H1 (cell line): ENCODE measurements around the gene CDC42EP5. TPM values are rescaled to one million over a fixed set of nuclear protein-coding genes. Genes with fewer than 3 reads are reported as not detected.

Source experiments
- CTCF ChIA-PET: fragments of 300-600 bp; sonication (Branson Sonifier 250); formaldehyde crosslinking; loops from one replicate; lab custom pipeline; 2021; ENCODE audit not compliant: partially characterized antibody; lab: Charles Lee
- POLR2A ChIA-PET: fragments of 300-600 bp; sonication (Branson Sonifier 250); formaldehyde crosslinking; loops from one replicate; lab custom pipeline; 2021; ENCODE audit warnings: inconsistent platforms; ENCODE audit not compliant: partially characterized antibody; lab: Charles Lee
- DNase-seq, 2 experiments: peaks; one replicate each; pipeline versions ENCODE4 v3.0.0 to v3.0.0-alpha.2; 2010 to 2022; ENCODE audit warnings: low spot score in 2 of 2, low read depth in 1 of 2, mixed read lengths in 1 of 2
- FAIRE-seq: peaks from 2 replicates; lab custom pipeline; 2011; peaks lifted over from hg19 to GRCh38; lab: Jason Lieb, UNC
- H2AFZ ChIP-seq: 2 replicates; pipeline ENCODE4 v1.8.1; 2012; ENCODE audit warnings: low read length, inconsistent platforms
- H2AK5ac ChIP-seq: 2 replicates; pipeline ENCODE4 v1.6.1; 2013; ENCODE audit warnings: low read depth, low read length
- H2BK120ac ChIP-seq: replicated peaks from 2 replicates; pipeline ENCODE3; 2013; ENCODE audit warnings: low read depth, low read length, inconsistent platforms
- H2BK12ac ChIP-seq: 2 replicates; pipeline ENCODE4 v1.6.1; 2013; ENCODE audit warnings: low read depth, low read length
- H2BK15ac ChIP-seq: 2 replicates; pipeline ENCODE4 v1.6.1; 2013; ENCODE audit warnings: low read length
- H2BK20ac ChIP-seq: 2 replicates; pipeline ENCODE4 v1.6.1; 2013; ENCODE audit warnings: low read length
- H2BK5ac ChIP-seq: 2 replicates; pipeline ENCODE4 v1.6.1; 2013; ENCODE audit warnings: low read depth, low read length
- H3K14ac ChIP-seq: 2 replicates; pipeline ENCODE4 v1.6.1; 2013; ENCODE audit warnings: inconsistent platforms; ENCODE audit not compliant: insufficient read length
- H3K18ac ChIP-seq: 2 replicates; pipeline ENCODE4 v1.6.1; 2013; ENCODE audit warnings: low read length; ENCODE audit errors: extremely low read depth
- H3K23ac ChIP-seq: 2 replicates; pipeline ENCODE4 v1.6.1; 2013; ENCODE audit warnings: inconsistent platforms; ENCODE audit not compliant: insufficient read length
- H3K23me2 ChIP-seq: 2 replicates; pipeline ENCODE4 v1.6.1; 2013; ENCODE audit warnings: low read depth, low read length
- H3K27ac ChIP-seq: 2 replicates; pipeline ENCODE4 v1.6.1; 2011; ENCODE audit warnings: low read depth, low read length, inconsistent platforms
- H3K27me3 ChIP-seq, 4 experiments: replicated peaks in 1 of 4; 1 replicate in 1 of 4; 2 replicates in 3 of 4; pipeline versions ENCODE4 v1.6.1 to v1.8.1; 2011 to 2013; ENCODE audit warnings: low read length in 3 of 4, mild to moderate bottlenecking in 3 of 4, inconsistent platforms in 2 of 4, mixed read lengths in 2 of 4, moderate library complexity in 1 of 4; ENCODE audit not compliant: control insufficient read depth in 3 of 4, insufficient read depth in 3 of 4; ENCODE audit errors: extremely low read depth in 1 of 4
- H3K36me3 ChIP-seq, 4 experiments: 2 replicates each; pipeline versions ENCODE4 v1.6.1 to v1.8.1; 2011 to 2013; ENCODE audit warnings: mild to moderate bottlenecking in 4 of 4, low read length in 3 of 4, moderate library complexity in 2 of 4, control low read depth in 1 of 4, inconsistent platforms in 1 of 4; ENCODE audit not compliant: insufficient read depth in 4 of 4, control insufficient read depth in 2 of 4
- H3K4ac ChIP-seq: replicated peaks from 2 replicates; pipeline ENCODE3; 2013; ENCODE audit warnings: low read length, low read depth, mixed read lengths, inconsistent platforms; ENCODE audit not compliant: insufficient read length
- H3K4me1 ChIP-seq, 4 experiments: replicated peaks in 1 of 4; 1 replicate in 1 of 4; 2 replicates in 3 of 4; pipeline versions ENCODE4 v1.6.1 to v1.8.1; 2011 to 2013; ENCODE audit warnings: low read length in 3 of 4, inconsistent platforms in 2 of 4, mixed read lengths in 1 of 4; ENCODE audit not compliant: insufficient read depth in 4 of 4, control insufficient read depth in 3 of 4
- H3K4me2 ChIP-seq, 2 experiments: 2 replicates each; pipeline versions ENCODE4 v1.6.1 to v1.8.1; 2011 to 2013; ENCODE audit warnings: low read depth in 2 of 2, low read length in 2 of 2, control low read depth in 1 of 2, inconsistent platforms in 1 of 2, mild to moderate bottlenecking in 1 of 2; ENCODE audit not compliant: insufficient read depth in 1 of 2
- H3K4me3 ChIP-seq, 4 experiments: fragments of 200-600, 300-600 bp in 1 of 4; sonication (generic), shearing (Covaris generic), sonication (Bioruptor Twin) in 1 of 4; 2 replicates each; pipeline versions ENCODE4 v1.5.1 to v1.8.1; 2011 to 2016; ENCODE audit warnings: low read length in 4 of 4, low read depth in 3 of 4, control low read depth in 2 of 4, inconsistent platforms in 2 of 4, mild to moderate bottlenecking in 2 of 4, mixed read lengths in 1 of 4, moderate library complexity in 1 of 4; ENCODE audit not compliant: insufficient read depth in 2 of 4; ENCODE audit errors: extremely low read depth in 1 of 4
- H3K56ac ChIP-seq: replicated peaks from 2 replicates; pipeline ENCODE3; 2013; ENCODE audit warnings: low read depth, mild to moderate bottlenecking, mixed read lengths, low read length, inconsistent platforms; ENCODE audit not compliant: insufficient read length
- H3K79me1 ChIP-seq: 2 replicates; pipeline ENCODE4 v1.6.1; 2013; ENCODE audit warnings: low read depth, low read length, control low read depth
- H3K79me2 ChIP-seq, 2 experiments: 2 replicates each; pipeline versions ENCODE4 v1.6.1 to v1.8.1; 2012 to 2013; ENCODE audit warnings: low read length in 2 of 2, mild to moderate bottlenecking in 2 of 2, inconsistent platforms in 1 of 2; ENCODE audit not compliant: insufficient read depth in 2 of 2, control insufficient read depth in 1 of 2
- H3K9ac ChIP-seq, 4 experiments: replicated peaks in 1 of 4; 1 replicate in 1 of 4; 2 replicates in 3 of 4; pipeline versions ENCODE4 v1.6.1 to v1.8.1; 2011 to 2013; ENCODE audit warnings: low read depth in 3 of 4, low read length in 3 of 4, control low read depth in 2 of 4, mild to moderate bottlenecking in 2 of 4, moderate library complexity in 2 of 4, inconsistent platforms in 1 of 4; ENCODE audit errors: extremely low read depth in 1 of 4
- H3K9me3 ChIP-seq, 2 experiments: 2 replicates each; pipeline versions ENCODE4 v1.6.1 to v1.8.1; 2012 to 2013; ENCODE audit warnings: mild to moderate bottlenecking in 2 of 2, moderate library complexity in 2 of 2, control low read depth in 1 of 2, inconsistent platforms in 1 of 2, low read depth in 1 of 2, low read length in 1 of 2, mixed read lengths in 1 of 2; ENCODE audit not compliant: insufficient read depth in 2 of 2
- H4K20me1 ChIP-seq, 2 experiments: replicated peaks in 1 of 2; 2 replicates each; pipeline versions ENCODE3 to v1.8.1; 2011 to 2013; ENCODE audit warnings: inconsistent platforms in 2 of 2, low read length in 2 of 2, mild to moderate bottlenecking in 1 of 2; ENCODE audit not compliant: insufficient read depth in 2 of 2, control insufficient read depth in 1 of 2
- H4K5ac ChIP-seq: 2 replicates; pipeline ENCODE4 v1.6.1; 2013; ENCODE audit warnings: low read length, low read depth, mixed read lengths, inconsistent platforms; ENCODE audit not compliant: insufficient read length
- H4K8ac ChIP-seq: 2 replicates; pipeline ENCODE4 v1.8.0; 2013; ENCODE audit warnings: mild to moderate bottlenecking, moderate library complexity, low read length, inconsistent platforms; ENCODE audit not compliant: insufficient read depth; ENCODE audit errors: extremely low read depth
- H4K91ac ChIP-seq: replicated peaks from 2 replicates; pipeline ENCODE3; 2013; ENCODE audit warnings: low read length, mixed read lengths, inconsistent platforms; ENCODE audit not compliant: insufficient read length
- BACH1 ChIP-seq: IDR thresholded peaks from 2 replicates; pipeline ENCODE4 v1.6.1; 2012; ENCODE audit warnings: low read length, improper control_type of control experiment
- BRCA1 ChIP-seq: IDR thresholded peaks from 2 replicates; pipeline ENCODE4 v1.6.1; 2012; ENCODE audit warnings: low read depth, low read length, improper control_type of control experiment
- CBX8 ChIP-seq: fragments of 300-800, 300-1000 bp; sonication (generic); IDR thresholded peaks from 2 replicates; pipeline ENCODE4 v1.7.1; 2016; ENCODE audit warnings: low read depth, low read length, borderline replicate concordance
- CREB1 ChIP-seq: IDR thresholded peaks from 2 replicates; pipeline ENCODE4 v1.6.1; 2012; ENCODE audit warnings: inconsistent platforms
- CTBP2 ChIP-seq: IDR thresholded peaks from 2 replicates; pipeline ENCODE4 v1.7.0; 2011; ENCODE audit warnings: borderline replicate concordance, mild to moderate bottlenecking, moderate library complexity, mixed read lengths, low read length; ENCODE audit not compliant: insufficient read depth, insufficient read length
- FOSL1 ChIP-seq: IDR thresholded peaks from 2 replicates; pipeline ENCODE4 v1.6.1; 2011; ENCODE audit warnings: mild to moderate bottlenecking, low read depth, low read length, moderate library complexity; ENCODE audit not compliant: insufficient read depth
- KDM1A ChIP-seq: fragments of 200-600, 300-600 bp; sonication (generic); IDR thresholded peaks from 2 replicates; pipeline ENCODE4 v1.7.1; 2016; ENCODE audit warnings: mild to moderate bottlenecking, low read length, borderline replicate concordance
- KDM5A ChIP-seq: fragments of 200-600 bp; IDR thresholded peaks from 2 replicates; pipeline ENCODE4 v1.7.1; 2012; ENCODE audit warnings: mild to moderate bottlenecking, low read length, inconsistent platforms, mixed read lengths
- NRF1 ChIP-seq: IDR thresholded peaks from 2 replicates; pipeline ENCODE4 v1.6.1; 2011; ENCODE audit warnings: mild to moderate bottlenecking, low read depth, low read length, improper control_type of control experiment
- RBBP5 ChIP-seq: IDR thresholded peaks from 2 replicates; pipeline ENCODE4 v1.7.1; 2012; ENCODE audit warnings: low read depth, mild to moderate bottlenecking, inconsistent platforms, low read length, moderate library complexity, borderline replicate concordance
- SAP30 ChIP-seq: fragments of 300-600 bp; sonication (generic); IDR thresholded peaks from 2 replicates; pipeline ENCODE4 v1.7.1; 2012; ENCODE audit warnings: low read length, moderate library complexity, mild to moderate bottlenecking, inconsistent platforms; ENCODE audit not compliant: insufficient read depth, insufficient replicate concordance
- SP4 ChIP-seq: IDR thresholded peaks from 2 replicates; pipeline ENCODE4 v1.6.1; 2012; ENCODE audit warnings: low read length, inconsistent platforms
- SUZ12 ChIP-seq: fragments of 200-600 bp; sonication (generic); IDR thresholded peaks from 2 replicates; pipeline ENCODE4 v1.6.1; 2012; ENCODE audit warnings: mild to moderate bottlenecking, inconsistent platforms, low read length, moderate library complexity, mixed read lengths
- YY1 ChIP-seq: IDR thresholded peaks from 2 replicates; pipeline ENCODE4 v1.6.1; 2011; ENCODE audit warnings: low read depth, mild to moderate bottlenecking, low read length
- WGBS, 2 experiments: shearing (Covaris generic) in 1 of 2; methylation state at CpG; one replicate each; pipeline versions ENCODE4 v1.1.6 to v1.1.7; 2013 to 2015; ENCODE audit warnings: low lambda C conversion rate in 2 of 2, mixed read lengths in 2 of 2, inconsistent platforms in 1 of 2, low coverage in 1 of 2, missing lambda C conversion rate in 1 of 2; ENCODE audit not compliant: insufficient replicate concordance in 2 of 2, insufficient coverage in 1 of 2, insufficient read length in 1 of 2; ENCODE audit errors: extremely low coverage in 1 of 2, missing lambda C conversion rate in 1 of 2; 5-methylcytosine and 5-hydroxymethylcytosine counted together
- polyA plus RNA-seq, 7 experiments: library from polyadenylated mRNA; depleted of rRNA in 3 of 7; stranded (reverse) in 5 of 7; unstranded in 2 of 7; fragments of >200 nt in 5 of 7; fragments of 200-250 nt in 2 of 7; gene quantifications; 1 replicate in 5 of 7; 2 replicates in 1 of 7; 4 replicates in 1 of 7; pipeline versions ENCODE4 v1.2.1 to v1.2.3, GENCODE V29; 2011 to 2013; ENCODE audit warnings: missing spikeins in 2 of 7, mixed read lengths in 2 of 7
- total RNA-seq: library from RNA; stranded (reverse); fragmentation: NEBNext Ultra II Directional; extraction: Animal tissue kit (Norgen Biotek cat#: 25700); gene quantifications from 2 replicates; pipeline ENCODE4 v1.2.1, GENCODE V29; 2021
- TF ChIP-seq, protein P1 (sequence below): IDR thresholded peaks from 2 replicates; pipeline ENCODE4 v1.6.1; 2012; ENCODE audit warnings: inconsistent platforms

The CDC42EP5 gene
- total and polyA plus RNA-seq, 2 of the 8 experiments (the other 6 are each of a cell fraction or from before 2014, with no cell fraction given) = 1.8 to 2.1 TPM

DNA sequence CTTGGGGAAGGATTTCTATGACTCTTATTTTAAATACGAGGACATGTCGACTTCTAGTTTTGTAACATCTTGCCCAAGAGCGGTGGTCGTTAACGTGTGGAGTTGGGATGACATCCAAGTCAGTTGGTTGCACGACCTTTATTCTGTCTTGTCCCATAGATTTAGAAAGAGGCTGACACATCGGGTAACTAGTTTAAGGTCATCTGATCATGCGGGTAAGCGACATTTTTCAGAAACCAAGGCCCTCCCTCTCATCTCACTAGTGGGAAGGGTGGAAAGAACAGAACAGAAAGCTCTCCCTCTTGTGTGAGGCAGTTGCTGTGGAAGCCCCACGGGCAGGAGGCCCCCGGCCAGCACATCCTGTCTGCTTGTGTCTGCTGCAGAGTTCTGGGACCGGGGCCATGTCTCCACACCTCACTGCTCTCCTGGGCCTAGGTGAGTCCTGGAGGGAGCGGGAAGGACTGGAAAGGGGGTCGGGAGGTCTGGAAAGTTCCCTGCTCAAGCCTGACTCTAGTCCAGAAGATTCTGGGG, 29.5 kb upstream of the CDC42EP5 start, which contains the start of gene LAIR2:
LAIR2 (plus strand) TSS at position 314 of the 531 bp plus-strand sequence; CDS start at position 402, 88 bp downstream.
- no peak within 1 kb of the TSS for H3K23ac ChIP-seq
- no peak within 1 kb of the TSS for H4K8ac ChIP-seq
- no peaks in the 10 kb centered on the region for H3K79me2 ChIP-seq
- no peak within 1 kb of the TSS for H2BK12ac ChIP-seq
- no peaks in the 10 kb centered on the region for H4K20me1 ChIP-seq
- no peak within 1 kb of the TSS for H3K4me2 ChIP-seq
- H3K14ac ChIP-seq = no peak within 1 kb of the TSS
- no peak within 1 kb of the TSS for H4K91ac ChIP-seq
- no peaks in the 10 kb centered on the region for H3K23me2 ChIP-seq
- H3K4me1 ChIP-seq = no peaks in the 10 kb centered on the region; a peak in 1 of 7 replicates
- no peak within 1 kb of the TSS for H2BK20ac ChIP-seq
- CTCF ChIA-PET = no interaction called here
- no peak for DNase-seq
- H3K9ac ChIP-seq = no peak within 1 kb of the TSS
- H3K4ac ChIP-seq = no peak within 1 kb of the TSS
- H2BK5ac ChIP-seq = no peak within 1 kb of the TSS
- H3K4me3 ChIP-seq = no peak within 1 kb of the TSS
- no peak for FAIRE-seq
- no peaks in the 10 kb centered on the region for H3K36me3 ChIP-seq
- no peak within 1 kb of the TSS for H3K56ac ChIP-seq
- H3K9me3 ChIP-seq = peaks cover 33 to 62% of the 10 kb centered on the region in 2 experiments
- no peak within 1 kb of the TSS for H2BK15ac ChIP-seq
- no peak within 1 kb of the TSS for H4K5ac ChIP-seq
- WGBS, 2 experiments = 87% methylated on average over 14 of the region's 14 CpGs; no CpG with 5 or more reads in 1 of the 2 experiments
- no peak within 1 kb of the TSS for H2BK120ac ChIP-seq
- POLR2A ChIA-PET = no interaction called here
- no peak within 1 kb of the TSS for H2AK5ac ChIP-seq
- H3K27me3 ChIP-seq = no peaks in the 10 kb centered on the region
- no peaks in the 10 kb centered on the region for H3K79me1 ChIP-seq
- no peak within 1 kb of the TSS for H2AFZ ChIP-seq
- H3K27ac ChIP-seq = no peak within 1 kb of the TSS
- no peak within 1 kb of the TSS for H3K18ac ChIP-seq
- no peak for TF ChIP-seq NRF1
- TF ChIP-seq CTBP2 = no peak
- no peak for TF ChIP-seq KDM5A
- TF ChIP-seq FOSL1 = no peak
- no peak for TF ChIP-seq BACH1
- no peak for TF ChIP-seq RBBP5
- TF ChIP-seq BRCA1 = no peak
- TF ChIP-seq, protein P1, sequence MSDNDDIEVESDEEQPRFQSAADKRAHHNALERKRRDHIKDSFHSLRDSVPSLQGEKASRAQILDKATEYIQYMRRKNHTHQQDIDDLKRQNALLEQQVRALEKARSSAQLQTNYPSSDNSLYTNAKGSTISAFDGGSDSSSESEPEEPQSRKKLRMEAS = no peak
- TF ChIP-seq SAP30 = no peak
- TF ChIP-seq CREB1 = no peak
- TF ChIP-seq KDM1A = no peak
- no peak for TF ChIP-seq CBX8
- no peak for TF ChIP-seq SUZ12
- no peak for TF ChIP-seq YY1
- no peak for TF ChIP-seq SP4
